GM21717 (cell line): ENCODE results near the gene DCAF15.

Source experiments
- ATAC-seq: cut with Tn5 transposase; IDR thresholded peaks from one replicate; pipeline ENCODE4 v1.9.1; 2021; ENCODE audit warnings: mild to moderate bottlenecking, moderate library complexity; ENCODE audit not compliant: unreplicated experiment

Gene DCAF15

DNA sequence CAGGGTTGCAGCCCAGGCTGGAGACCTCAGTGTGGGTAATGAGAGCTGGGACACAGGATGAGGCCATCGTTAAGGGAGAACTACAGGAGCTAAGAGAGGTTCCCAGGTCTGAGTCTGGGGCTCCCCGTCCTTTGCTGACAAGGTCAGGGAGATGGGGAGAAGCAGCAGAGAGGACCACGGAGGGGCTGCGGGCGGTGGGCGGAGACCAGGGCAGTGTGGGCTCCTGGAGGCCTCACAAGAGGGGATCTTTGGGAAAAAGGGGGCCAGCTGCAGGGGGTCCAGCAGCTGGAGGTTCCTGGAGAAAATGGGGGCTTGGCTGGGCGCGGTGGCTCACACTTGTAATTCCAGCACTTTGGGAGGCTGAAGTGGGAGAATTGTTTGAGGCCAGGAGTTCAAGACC, 37.8 kb downstream of the DCAF15 start:
- no peak for ATAC-seq

DNA sequence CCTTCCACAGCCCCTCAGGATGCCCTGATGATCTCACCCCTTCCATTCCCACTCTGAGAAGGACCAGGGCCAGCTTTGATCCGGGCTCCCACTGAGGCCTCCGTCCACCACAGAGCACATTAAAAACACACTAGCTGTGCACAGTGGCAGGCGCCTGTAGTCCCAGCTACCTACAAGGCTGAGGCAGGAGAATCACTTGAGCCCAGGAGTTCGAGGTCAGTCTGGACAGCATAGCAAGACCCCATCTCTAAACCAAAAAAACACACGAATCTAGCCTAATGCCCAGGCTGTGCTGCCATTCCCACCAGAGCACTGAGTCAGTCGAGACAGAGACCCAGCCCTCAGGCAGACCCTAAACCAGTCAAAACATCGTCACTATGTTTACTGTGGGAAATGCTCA, 39.7 kb downstream of the DCAF15 start:
- ATAC-seq: no peak

DNA sequence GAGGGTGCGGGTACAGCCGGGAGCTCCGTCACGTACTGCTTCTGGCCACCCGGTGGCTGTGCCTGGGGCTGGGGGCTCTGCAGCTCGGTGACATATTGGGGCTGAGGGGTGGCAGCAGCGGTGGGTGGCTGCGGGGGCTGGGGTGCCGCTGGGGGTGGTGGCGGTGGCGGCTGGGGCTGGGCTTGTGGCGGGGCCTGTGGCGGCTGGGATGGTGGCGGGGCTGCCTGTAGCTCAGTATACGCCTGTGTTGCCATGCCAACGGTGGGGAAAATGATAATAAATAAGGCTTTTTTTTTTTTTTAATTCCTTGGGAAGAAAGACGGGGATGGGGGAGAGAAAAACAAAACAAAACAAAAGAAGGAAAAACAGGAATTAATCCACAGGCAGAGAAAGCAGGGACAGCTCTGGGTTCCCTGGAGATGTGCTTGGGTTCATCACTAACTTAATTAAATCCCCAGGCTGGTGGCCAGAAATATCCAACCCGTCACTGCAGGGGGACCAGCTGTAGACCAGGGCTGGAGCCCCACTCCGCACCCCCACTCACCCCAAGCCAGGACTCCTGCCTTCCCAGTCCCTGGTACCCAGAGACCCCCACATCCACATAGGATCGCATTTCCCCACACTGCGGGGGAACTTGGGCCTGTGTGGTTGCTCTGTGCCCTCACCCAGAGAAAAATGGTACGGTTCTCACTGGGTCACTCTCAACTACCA, 41.4 kb downstream of the DCAF15 start:
- no peak for ATAC-seq

DNA sequence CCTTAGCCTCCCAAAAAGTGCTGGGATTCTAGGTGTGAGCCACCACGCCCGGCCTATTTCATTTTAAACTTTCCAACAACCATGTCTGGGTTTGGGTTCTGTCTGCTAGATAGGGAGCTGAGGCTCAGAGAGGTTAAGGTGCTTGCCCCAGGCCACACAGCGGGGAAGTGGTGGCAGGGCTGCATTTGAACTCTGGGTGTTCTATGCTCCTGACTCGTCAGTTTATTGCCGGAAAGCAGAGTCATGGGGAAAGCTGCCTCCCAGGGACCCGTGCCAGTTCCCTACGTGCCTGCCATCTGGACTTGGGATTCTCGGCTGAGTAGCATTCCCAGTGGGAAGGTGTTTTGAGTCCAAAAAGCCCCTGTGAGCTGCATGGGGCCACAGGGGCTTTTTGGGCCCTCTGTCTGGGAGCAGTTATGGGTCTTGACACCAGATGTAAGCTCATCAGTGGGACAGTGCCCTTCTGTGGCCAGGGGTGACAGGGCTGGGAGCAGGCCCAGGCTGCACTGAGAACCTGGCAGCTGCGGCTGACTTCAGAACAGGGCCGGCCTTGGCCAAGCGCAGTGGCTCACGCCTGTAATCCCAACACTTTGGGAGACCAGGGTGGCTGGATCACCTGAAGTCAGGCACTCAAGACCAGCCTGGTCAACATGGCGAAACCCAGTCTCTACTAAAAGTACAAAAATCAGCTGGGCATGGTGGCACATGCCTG, 42.9 kb downstream of the DCAF15 start:
- ATAC-seq: no peak

DNA sequence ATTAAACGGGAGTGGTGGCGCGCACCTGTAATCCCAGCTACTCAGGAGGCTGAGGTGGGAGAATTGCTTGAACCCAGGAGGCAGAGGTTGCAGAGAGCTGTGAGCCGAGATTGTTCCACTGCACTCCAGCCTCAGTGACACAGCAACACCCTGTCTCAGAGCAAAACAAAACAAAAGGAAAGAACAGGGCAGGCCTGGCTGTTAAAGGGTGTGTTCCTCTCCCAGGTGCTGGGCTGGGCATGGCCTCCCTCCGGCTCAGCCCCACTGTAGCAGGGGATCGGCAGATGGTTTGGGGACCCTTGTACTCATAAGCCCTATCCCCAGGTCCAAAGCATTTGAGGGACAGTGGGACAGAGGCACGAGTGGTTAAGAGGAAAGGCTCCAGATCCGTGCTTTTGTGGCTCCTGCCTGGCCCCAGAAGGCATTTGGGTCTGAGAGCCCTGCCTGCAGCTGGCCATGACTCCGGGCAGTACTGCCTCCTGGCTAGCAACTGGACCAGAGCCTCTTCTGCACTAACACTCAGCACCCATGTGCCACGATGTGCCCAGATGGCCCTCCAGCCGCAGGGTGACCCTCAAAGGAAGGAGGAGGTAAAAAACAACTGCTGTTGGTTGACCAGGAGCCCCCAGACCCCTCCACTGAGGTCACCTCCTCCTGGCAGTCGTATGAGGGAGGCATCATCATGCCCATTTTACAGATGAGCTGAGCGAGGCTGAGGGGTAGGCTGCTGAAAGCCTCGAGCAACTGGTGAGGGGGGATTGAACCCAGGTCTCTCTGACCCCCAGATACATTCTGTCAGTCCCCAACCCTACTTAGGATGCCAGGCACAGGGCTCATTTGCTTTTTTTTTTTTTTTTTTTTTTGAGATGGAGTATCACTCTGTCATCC, 43.8 kb downstream of the DCAF15 start:
- no peak for ATAC-seq

DNA sequence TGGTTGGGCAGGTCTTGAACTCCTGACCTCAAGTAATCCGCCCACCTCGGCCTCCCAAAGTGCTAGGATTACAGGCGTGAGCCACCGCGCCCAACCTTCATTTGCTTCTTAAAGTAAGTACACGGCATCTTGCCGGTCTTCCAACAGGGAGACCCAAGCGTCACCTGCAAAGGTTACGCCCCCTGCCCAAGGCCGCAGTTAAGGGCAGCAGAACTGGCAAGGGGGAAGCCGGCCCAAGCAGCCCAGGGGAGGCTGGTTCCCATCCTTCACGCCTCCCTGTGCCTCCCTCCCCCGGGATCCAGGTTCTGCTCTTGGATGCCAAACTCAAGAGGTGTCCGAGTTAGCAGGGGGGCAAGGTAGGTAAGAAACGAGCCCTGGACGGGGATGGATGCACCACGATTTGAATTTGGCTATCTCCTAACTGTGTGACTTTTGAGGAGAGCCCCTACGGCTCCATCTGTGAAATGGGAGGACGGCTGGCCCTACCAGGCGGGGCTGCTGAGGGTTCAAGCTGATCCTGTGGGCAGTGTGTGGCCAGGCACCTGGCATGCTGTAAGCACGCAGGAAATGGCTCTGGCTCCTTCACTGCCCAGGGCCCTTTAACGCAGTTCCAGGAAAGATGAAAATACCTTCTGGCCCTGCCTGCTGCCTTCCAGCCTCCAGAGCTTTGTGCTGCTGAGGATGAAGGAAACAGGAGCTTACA, 44.8 kb downstream of the DCAF15 start:
- no peak for ATAC-seq

DNA sequence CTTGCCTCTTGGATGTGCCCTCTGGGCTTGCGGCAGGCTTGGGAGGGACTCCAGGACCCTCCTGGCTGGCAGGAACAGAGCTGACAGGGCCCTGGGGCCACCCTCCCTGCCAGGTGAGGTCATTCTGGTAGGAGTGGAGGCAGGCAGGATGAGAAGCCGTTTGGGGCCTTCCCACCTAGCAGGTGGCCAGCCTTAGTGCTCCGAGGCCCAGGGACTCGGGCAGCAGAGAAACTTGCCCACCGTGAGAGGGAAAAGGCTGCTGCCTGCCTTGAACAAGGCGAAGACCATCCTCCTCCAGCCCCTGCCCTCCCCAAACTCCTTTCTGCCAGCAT, 45.3 kb downstream of the DCAF15 start:
- no peak for ATAC-seq

DNA sequence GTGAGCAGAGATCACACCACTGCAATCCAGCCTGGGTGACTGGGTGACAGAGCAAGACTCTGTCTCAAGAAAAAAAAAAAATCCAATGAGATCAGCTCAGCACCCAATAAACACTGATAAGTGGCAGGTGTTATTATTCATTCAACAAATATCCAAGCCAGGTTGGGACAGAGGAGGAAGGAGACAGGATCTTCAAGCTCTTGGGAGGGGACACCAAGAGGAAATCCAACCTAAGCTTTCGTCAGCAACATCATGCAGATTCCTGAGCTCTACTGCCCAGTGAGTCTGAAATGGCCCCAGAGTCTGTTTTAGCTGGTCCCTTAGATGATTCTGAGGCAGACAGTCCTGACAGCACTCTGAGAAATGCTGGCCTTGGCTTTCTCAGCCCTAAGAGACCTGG, 46.1 kb downstream of the DCAF15 start:
- ATAC-seq: no peak

DNA sequence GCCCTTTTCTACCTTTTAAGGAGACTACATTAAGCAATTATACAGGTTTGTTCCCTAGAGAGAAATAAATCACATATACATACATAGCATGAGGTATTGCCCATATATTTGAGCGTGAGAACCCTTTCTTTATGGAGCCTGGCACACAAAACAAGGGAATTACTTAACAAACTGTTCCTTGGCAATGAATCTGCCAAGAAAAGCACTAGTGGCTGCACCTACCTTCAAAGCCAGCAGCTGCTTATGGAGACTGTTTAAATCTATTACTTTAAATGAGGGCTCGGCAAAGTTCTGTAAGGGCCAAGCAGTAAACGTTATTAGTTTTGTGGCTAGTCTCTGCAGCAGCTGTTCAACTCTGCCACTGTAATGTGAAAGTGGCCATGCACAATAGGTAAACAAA, 46.8 kb downstream of the DCAF15 start:
- no peak for ATAC-seq

DNA sequence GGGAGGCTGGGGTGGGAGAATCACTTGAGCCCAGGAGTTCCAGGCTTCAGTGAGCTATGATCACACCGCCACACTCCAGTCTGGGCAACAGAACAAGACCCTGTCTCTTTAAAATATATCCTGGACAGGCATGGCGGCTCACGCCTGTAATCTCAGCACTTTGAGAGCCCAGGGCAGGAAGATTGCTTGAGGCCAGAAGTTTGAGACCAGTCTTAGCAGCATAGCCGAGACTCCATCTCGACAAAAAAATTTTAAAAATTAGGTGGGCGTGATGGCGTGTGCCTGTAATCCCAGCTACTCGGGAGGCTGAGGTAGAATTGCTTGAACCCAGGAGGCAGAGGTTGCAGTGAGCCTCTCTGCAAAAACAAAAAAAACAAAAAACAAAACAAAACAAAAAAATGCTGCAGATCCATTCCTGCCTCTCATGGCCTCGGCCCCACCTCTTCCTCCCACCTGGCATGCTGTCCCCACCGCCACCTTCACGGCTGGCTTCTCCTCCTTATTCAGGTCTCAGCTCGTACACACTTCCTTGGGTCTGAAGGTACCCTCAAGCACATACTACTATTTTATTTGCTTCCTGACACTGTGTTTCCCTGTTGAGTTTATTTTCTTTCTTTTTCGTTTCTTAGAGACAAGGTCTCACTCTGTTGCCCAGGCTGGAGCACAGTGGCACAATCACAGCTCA, 48.5 kb downstream of the DCAF15 start:
- no peak for ATAC-seq

DNA sequence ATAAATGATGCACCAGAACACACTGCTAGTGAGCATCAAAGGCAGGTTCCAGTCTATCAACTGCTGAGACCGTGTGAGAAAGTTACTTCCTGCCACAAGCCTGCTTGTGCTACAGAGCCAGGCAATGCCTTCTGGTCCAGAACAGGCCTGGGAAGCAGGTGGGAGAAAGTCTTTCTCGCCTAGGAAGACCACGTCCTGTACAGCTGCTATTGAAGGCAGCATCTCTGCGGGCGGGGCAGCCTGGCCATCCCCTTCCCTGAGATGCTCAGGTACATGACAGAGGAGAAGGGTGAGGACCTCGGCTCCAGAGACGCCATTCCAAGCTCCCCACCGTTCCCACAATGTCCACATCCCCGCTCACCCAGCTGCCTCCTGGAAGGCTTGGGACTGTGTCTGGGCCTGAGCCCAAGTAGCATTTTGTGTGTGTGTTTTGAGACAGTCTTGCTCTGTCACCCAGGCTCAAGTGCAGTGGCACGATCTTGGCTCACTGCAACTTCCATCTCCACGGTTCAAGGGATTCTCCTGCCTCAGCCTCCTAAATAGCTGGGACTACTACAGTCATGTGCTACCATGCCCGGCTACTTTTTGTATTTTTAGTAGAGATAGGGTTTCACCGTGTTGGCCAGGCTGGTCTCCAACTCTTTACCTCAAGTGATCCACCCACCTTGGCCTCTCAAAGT, 50.4 kb downstream of the DCAF15 start:
- no peak for ATAC-seq

DNA sequence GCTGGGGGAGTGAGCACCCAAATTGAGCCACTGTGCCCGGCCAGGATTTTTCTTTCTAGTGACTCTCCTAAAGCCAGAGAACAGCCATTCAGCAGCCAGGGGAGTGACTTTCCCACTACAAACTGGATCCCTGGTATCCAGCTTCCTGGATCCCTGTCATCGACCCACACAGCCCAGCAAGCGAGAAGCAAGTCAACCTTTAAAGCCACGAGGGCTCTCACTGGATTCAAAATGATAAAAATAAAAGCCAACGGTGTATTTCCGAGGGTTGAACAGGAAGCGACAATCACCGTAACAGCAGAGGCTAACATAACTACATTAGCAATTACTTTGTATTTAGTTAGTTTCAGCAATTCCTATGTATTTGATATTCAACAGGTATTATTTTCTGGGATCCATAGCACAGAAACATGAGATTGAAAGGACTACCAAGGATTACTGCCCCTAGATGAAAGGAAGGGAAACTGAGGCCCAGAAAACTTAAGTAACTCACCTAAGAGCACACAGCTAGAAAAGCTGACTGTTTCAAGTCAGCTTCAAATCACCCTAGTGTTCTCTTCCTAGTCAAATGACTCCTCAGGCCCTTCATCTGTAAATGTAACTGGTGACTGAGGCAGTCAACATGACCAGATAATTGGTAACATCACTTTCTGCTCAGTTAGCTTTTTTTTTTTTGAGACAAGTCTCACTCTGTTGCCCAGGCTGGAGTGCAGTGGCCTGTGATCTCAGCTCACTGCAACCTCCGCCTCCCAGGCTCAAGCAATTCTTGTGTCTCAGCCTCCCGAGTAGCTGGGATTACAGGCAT, 51.1 kb downstream of the DCAF15 start:
- no peak for ATAC-seq

DNA sequence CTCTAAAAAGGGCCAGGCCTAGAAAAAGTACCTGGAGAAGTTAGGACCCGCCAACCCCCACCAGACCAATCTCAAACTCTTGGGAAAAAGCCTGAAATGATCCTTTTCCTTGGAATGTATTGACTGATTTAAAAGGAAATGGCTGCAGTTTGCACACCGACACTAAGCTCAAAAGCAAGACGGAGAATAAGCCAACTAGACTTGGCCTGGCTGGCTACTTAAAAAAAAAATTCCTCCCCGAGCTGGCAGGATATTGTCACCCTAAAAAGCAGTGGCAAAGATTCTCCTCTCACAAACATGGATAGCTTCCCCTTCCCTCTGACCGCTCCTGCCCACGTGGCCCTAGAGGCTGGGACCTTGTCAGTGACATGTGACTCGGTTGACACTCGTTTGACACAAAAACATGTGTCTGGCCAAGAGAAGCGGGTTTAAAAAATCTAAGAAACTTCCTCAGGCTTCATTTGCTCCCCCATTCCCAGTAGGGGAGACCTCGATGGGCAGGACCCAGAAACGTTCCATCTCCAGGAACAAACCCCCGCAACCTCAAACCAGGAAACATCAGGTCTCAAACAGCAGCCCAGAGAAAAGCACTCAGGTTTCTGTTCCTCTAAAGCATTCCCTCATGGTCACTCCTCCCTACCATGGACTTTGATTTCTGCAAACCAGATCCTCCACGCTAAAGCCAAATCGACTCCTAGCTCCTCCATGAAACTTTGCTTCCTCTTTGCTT, 52.5 kb downstream of the DCAF15 start:
- ATAC-seq: no peak

DNA sequence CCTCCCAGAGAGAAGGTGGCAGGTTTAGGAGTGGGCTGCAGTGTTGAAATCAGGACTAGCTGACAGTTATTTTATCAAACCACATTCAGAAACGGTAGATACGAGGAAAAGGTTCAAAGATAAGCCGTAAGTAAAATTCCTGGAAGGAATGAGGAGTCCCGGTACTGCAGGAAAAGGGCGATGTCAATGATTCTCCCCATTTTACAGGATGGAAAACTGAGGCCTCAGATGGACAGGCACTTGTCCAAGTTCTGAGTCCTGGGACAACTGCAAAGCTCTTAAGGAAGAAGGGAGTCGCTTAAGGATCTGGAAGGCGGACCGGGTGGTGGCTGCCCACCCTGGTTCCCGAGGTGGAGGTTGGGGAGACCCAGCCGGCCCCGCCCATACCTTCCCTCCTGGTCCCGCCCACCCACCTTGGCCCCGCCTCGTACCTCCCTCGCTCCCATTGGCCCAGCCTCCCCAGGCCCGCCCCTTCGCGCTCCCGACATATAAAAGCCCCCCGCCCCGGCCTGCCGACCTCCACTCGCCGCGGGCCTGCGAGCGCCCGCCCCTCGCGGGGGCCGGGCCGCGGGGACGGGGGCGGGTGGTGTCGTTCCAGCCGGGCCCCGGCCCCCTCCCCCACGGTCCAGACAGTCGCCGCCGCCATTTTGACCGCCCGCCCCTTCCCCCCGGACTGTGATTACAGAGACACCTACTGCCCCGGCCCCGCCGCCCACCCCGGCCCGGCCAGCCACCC, 53.2 kb downstream of the DCAF15 start:
- peak; percentile 31 for ATAC-seq

DNA sequence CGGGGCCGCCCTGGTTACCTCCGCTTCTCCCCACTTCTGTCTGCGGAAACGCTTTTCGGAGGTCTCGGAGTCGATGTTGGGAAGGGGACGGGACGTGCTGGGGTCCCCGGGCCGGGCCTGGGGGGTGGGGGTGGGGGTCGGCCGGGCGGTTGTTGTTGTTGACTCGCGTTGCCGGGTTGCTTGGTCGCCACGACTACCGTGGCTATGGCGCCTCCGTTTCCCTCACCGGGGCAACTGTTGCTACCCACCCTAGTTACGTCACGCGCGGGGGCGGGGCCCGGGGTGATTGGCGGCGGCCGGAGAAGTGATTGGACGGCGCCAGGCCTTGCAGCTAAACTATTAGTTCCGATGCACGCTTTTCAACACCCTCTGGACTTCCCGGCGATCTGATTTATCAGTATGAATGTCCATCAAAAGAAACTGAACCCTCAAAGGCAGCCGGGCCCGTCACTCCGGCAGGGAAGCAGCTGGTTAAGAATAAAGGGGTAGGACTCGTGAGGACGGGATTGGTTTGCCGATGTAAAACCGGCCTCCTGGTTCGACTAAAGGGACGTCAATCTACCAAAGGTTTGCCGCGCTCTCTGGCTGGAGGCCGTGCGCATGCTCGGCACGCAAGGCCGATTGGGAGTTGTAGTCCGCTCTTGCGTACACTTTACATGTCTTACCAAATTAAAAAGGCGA, 53.9 kb downstream of the DCAF15 start, which contains the start of gene RFX1:
TSS of gene RFX1 (minus strand) at position 236 of the 681 bp plus-strand sequence. CDS start 12,477 bp downstream, outside the sequence.
- peak; percentile 64 for ATAC-seq

DNA sequence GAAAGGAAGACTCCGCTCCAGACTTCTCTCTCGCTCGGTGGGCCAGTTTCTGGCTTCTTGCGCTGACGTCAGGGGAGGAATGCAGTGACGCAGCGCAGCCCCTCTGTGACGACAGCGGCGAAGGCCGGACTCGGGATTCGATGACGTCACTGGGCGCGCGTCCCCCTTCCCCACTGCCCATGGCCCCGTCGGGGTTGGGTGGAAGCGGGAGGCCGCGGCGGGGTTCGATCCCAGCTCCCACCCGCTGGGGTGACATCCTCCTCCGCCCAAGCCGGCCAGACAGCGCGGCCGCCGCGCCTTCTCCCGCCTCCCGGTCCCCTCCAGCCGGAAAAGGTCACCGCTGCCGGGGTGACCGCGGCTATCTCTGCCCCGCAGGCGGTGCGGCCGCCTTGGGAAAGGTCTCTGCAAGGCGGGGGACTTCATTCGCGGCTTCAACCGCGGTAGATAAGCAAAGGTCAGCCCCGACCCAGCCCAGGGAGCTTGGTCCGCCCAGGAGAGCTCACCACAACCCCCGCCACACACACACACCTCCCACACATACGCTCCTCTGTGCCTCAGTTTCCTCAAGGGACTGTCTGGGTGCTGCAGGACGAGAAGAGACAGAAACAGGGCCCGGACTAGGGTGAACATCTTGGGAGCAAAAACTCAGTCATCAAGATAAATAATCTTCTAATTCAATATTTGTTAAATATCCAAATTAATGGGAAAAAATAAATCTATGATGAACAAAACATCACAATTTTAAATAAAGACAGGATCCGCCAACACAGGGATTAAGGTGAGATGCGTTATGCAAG, 54.7 kb downstream of the DCAF15 start:
- ATAC-seq: peak; percentile 30
